ENCODE measurements around the gene PCSK5.

PCSK5 gene

GRCh38 chr9:76255781-76256455 lies 365.4 kb downstream of the PCSK5 start:
- H3K4me3 ChIP-seq (ENCODE audit: low read depth, low read length), result peak overlapping the region; percentile 38
- TF ChIP-seq CTCF (IDR thresholded peaks at IDR 0.05; ENCODE audit: control insufficient read depth, extremely low read depth, insufficient read depth), result no peak
- DNase-seq (ENCODE audit: low read depth), result peak; percentile 93

- no peak overlapping the region for H3K4me3 ChIP-seq (ENCODE audit: low read depth, low read length)
- no peak for TF ChIP-seq CTCF (IDR thresholded peaks at IDR 0.05; ENCODE audit: control insufficient read depth, extremely low read depth, insufficient read depth)
- peak; percentile 36 for DNase-seq (ENCODE audit: low read depth)
Measured at GRCh38 chr9:76257311-76257710, 366.8 kb downstream of the PCSK5 start.

- no peak for TF ChIP-seq CTCF (IDR thresholded peaks at IDR 0.05; ENCODE audit: control insufficient read depth, extremely low read depth, insufficient read depth)
- no peak for DNase-seq (ENCODE audit: low read depth)
- no peak overlapping the region for H3K4me3 ChIP-seq (ENCODE audit: low read depth, low read length)
Measured at GRCh38 chr9:76266649-76267283, 376.3 kb downstream of the PCSK5 start.

GRCh38 chr9:76267284-76267652 lies 376.8 kb downstream of the PCSK5 start:
- no peak for TF ChIP-seq CTCF (IDR thresholded peaks at IDR 0.05; ENCODE audit: control insufficient read depth, extremely low read depth, insufficient read depth)
- H3K4me3 ChIP-seq (ENCODE audit: low read depth, low read length), result no peak overlapping the region
- DNase-seq (ENCODE audit: low read depth), result no peak

- TF ChIP-seq CTCF (IDR thresholded peaks at IDR 0.05; ENCODE audit: control insufficient read depth, extremely low read depth, insufficient read depth), result no peak
- no peak for DNase-seq (ENCODE audit: low read depth)
- H3K4me3 ChIP-seq (ENCODE audit: low read depth, low read length), result no peak overlapping the region
Measured at GRCh38 chr9:76269789-76270188, 379.3 kb downstream of the PCSK5 start.

- TF ChIP-seq CTCF (IDR thresholded peaks at IDR 0.05; ENCODE audit: control insufficient read depth, extremely low read depth, insufficient read depth), result no peak
- DNase-seq (ENCODE audit: low read depth), result no peak
- no peak overlapping the region for H3K4me3 ChIP-seq (ENCODE audit: low read depth, low read length)
Measured at GRCh38 chr9:76271755-76272154, 381.3 kb downstream of the PCSK5 start.

GRCh38 chr9:76289042-76289441 lies 398.6 kb downstream of the PCSK5 start:
- no peak for TF ChIP-seq CTCF (IDR thresholded peaks at IDR 0.05; ENCODE audit: control insufficient read depth, extremely low read depth, insufficient read depth)
- no peak overlapping the region for H3K4me3 ChIP-seq (ENCODE audit: low read depth, low read length)
- DNase-seq (ENCODE audit: low read depth), result no peak

Measured in LNCaP clone FGC (cell line).